ENCODE data around the gene TTBK2.
A peak's percentile ranks its signal among the peaks of the same experiment; 100 is the strongest.

Gene TTBK2

DNA sequence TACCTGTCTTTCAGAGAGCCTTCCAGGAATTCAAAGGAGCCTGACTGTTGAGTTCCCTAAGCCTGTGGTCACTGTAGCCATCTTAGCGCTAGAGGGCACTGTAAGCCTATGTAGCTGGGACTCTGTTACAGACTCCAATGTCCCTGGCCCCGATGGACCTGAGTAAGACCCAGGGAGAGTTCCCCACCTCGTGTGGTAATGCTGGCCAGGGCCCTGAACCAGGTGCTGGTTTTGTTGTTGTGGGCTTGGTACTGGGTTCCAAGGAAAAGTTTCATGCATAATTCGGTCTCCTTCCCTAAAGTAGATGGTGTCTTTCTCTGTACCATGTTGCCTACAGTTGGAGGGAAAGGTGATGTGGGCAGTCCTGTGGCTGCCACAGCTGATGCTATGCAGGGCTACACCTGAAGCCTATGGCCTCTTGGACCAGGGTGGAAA, 216.1 kb downstream of the TTBK2 start:
- peak; percentile 83 for FAIRE-seq
- peak; percentile 46 for DNase-seq (ENCODE audit: insufficient read length, low spot score)

- DNase-seq (ENCODE audit: insufficient read length, low spot score) (no peak), FAIRE-seq (no peak)
These were observed 224.0 kb downstream of the TTBK2 start for GRCh38 chr15:42696626-42697025.

DNA sequence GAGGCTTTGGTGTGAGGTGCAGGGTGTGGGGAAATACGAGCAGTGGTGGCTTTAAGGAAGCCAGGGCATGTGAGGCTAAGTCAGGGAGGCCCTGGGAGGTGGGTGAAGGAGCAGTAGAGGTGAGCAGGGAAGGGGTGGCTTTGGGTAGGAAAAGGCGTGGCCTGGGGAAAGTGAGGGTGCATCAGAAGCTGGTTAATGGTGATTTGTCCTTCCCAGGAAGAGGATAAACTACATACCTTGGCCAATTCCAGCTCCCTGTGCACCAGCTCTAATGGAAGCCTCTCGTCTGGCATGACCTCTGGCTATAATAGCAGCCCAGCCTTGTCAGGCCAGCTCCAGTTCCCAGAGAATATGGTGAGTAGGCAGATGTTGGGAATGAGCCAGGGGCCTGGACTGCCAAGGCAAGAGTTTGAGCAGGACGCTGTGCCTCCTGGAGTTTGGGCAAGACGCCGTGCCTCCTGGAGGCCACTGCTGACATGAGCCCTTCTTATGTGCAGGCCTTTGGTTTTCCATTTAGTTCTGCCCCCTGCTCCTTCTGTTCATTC, 225.0 kb downstream of the TTBK2 start:
- no peak for DNase-seq (ENCODE audit: insufficient read length, low spot score)
- FAIRE-seq = no peak

- FAIRE-seq (no peak), DNase-seq (ENCODE audit: insufficient read length, low spot score) (no peak)
These were observed 226.2 kb downstream of the TTBK2 start for GRCh38 chr15:42694398-42694797.

DNA sequence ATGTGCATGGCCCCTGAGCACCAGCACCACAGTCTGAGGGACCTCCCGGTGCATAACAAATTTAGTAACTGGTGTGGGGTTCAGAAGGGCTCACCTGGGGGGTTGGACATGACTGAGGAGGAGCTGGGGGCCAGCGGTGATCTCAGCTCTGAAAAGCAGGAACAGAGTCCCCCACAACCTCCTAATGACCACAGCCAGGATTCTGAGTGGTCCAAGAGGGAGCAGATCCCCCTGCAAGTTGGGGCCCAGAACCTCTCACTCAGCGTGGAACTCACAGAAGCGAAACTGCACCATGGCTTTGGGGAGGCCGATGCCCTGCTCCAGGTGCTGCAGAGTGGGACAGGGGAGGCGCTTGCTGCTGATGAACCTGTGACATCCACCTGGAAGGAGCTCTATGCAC, 226.6 kb downstream of the TTBK2 start:
- FAIRE-seq (no peak), DNase-seq (ENCODE audit: insufficient read length, low spot score) (no peak)

GRCh38 chr15:42693496-42693895, 227.1 kb downstream of the TTBK2 start:
- DNase-seq (ENCODE audit: insufficient read length, low spot score) (no peak), FAIRE-seq (no peak)

DNA sequence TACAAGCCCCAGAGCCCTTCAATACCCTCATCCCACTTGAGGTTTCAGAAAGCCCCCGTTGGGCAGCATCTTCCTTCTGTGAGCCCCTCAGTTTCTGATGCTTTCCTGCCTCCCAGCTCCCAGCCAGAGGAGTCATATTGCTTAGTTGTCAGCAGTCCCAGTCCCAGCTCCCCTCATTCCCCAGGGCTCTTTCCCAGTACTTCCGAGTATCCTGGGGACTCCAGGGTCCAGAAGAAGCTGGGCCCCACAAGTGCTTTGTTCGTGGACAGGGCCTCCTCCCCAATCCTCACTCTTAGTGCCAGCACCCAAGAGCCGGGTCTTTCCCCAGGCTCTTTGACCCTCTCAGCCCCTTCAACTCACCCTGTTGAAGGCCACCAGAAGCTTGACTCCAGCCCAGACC, 227.6 kb downstream of the TTBK2 start:
- FAIRE-seq (no peak), DNase-seq (ENCODE audit: insufficient read length, low spot score) (no peak)

DNA sequence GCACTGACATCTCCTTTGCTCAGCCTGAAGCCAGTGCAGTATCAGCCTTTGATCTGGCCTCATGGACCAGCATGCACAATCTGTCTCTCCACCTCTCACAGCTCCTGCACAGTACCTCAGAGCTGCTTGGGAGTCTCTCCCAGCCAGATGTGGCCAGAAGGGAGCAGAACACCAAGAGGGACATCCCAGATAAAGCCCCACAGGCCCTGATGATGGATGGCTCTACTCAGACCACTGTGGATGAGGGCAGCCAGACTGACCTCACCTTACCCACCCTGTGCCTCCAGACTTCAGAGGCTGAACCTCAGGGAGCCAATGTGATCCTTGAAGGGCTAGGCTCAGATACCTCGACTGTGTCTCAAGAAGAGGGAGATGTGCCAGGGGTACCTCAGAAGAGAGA, 228.0 kb downstream of the TTBK2 start:
- DNase-seq (ENCODE audit: insufficient read length, low spot score) (no peak), FAIRE-seq (no peak)

GRCh38 chr15:42691770-42692169, 228.8 kb downstream of the TTBK2 start:
- DNase-seq (ENCODE audit: insufficient read length, low spot score) (no peak), FAIRE-seq (no peak)

GRCh38 chr15:42691308-42691707, 229.3 kb downstream of the TTBK2 start:
- no peak for DNase-seq (ENCODE audit: insufficient read length, low spot score)
- no peak for FAIRE-seq
